ENCODE data around the gene SART3. TPM values are rescaled to one million over a fixed set of nuclear protein-coding genes. Genes with fewer than 3 reads are reported as not detected.
"Not testable (repeated sequence)": the region's sequence is repeated elsewhere in the genome, so short reads cannot be mapped to it uniquely, and the experiment has no call there.

SART3 gene
- total and polyA plus RNA-seq, 9 donors, result 27.9 to 55.3 (median 46.8) TPM

GRCh38 chr12:108591267-108591980, 30.5 kb upstream of the SART3 start:
- peak in 1 of 5 donors; percentile 32 for DNase-seq
- intact Hi-C loops (cut with DNase I), result no loop called here
- Histone ChIP-seq H3K4me3 (no peak overlapping the region), H3K4me1 (ENCODE audit: insufficient read depth) (no peaks in the 10 kb centered on the region), H3K27me3 (no peaks in the 10 kb centered on the region), H3K27ac (no peak overlapping the region), H3K36me3 (no peaks in the 10 kb centered on the region), H3K9me3 (no peaks in the 10 kb centered on the region)
- 87 to 91% (median 90%) methylated on average over 22 of the region's 22 CpGs for WGBS, 3 donors
- TF ChIP-seq POLR2A (IDR thresholded peaks at IDR 0.05), result no peak

- H3K36me3 ChIP-seq, result not testable (repeated sequence)
- 94 to 97% (median 97%) methylated on average over 9 of the region's 9 CpGs for WGBS, 3 donors
Observed at GRCh38 chr12:108590463-108590862, 29.5 kb upstream of the SART3 start.

GRCh38 chr12:108589840-108590229, 28.9 kb upstream of the SART3 start:
- Histone ChIP-seq H3K4me3 (no peak overlapping the region), H3K27me3 (no peaks in the 10 kb centered on the region), H3K27ac (no peak overlapping the region), H3K36me3 (no peaks in the 10 kb centered on the region), H3K4me1 (ENCODE audit: insufficient read depth) (no peaks in the 10 kb centered on the region), H3K9me3 (no peaks in the 10 kb centered on the region)
- intact Hi-C loops (cut with DNase I), result no loop called here
- no peak for TF ChIP-seq POLR2A (IDR thresholded peaks at IDR 0.05)
- no peak for TF ChIP-seq EP300 (IDR thresholded peaks at IDR 0.05)
- TF ChIP-seq CTCF (IDR thresholded peaks at IDR 0.05), result no peak
- 71 to 83% (median 77%) methylated on average over 5 to 7 of the region's 7 CpGs for WGBS, 3 donors
- DNase-seq, result no peak

More at GRCh38 chr12:108590463-108590862, 29.5 kb upstream of the SART3 start:
- DNase-seq; H3K4me1 ChIP-seq (ENCODE audit: insufficient read depth); H3K4me3 ChIP-seq; H3K9me3 ChIP-seq; H3K27me3 ChIP-seq; H3K27ac ChIP-seq; intact Hi-C loops (cut with DNase I): not testable (repeated sequence)

- Histone ChIP-seq H3K4me1 (ENCODE audit: insufficient read depth) (no peaks in the 10 kb centered on the region), H3K27me3 (no peaks in the 10 kb centered on the region), H3K27ac (no peak overlapping the region), H3K9me3 (no peaks in the 10 kb centered on the region), H3K36me3 (no peaks in the 10 kb centered on the region), H3K4me3 (no peak overlapping the region)
- TF ChIP-seq CTCF (IDR thresholded peaks at IDR 0.05), result no peak
- TF ChIP-seq POLR2A (IDR thresholded peaks at IDR 0.05), result no peak
- TF ChIP-seq EP300 (IDR thresholded peaks at IDR 0.05), result no peak
- intact Hi-C loops (cut with DNase I), result no loop called here
- DNase-seq, result peak in 2 of 5 donors; percentile 46 to 59
- WGBS, 3 donors, result 10 to 17% (median 17%) methylated on average over 15 of the region's 15 CpGs
Observed at GRCh38 chr12:108589028-108589839, 28.3 kb upstream of the SART3 start.

GRCh38 chr12:108587826-108588225, 26.9 kb upstream of the SART3 start:
- intact Hi-C loops (cut with DNase I), result no loop called here
- H3K27ac ChIP-seq, result no peak overlapping the region
- TF ChIP-seq CTCF (IDR thresholded peaks at IDR 0.05) (no peak), POLR2A (IDR thresholded peaks at IDR 0.05) (no peak), EP300 (IDR thresholded peaks at IDR 0.05) (no peak)
- H3K27me3 ChIP-seq, result no peaks in the 10 kb centered on the region
- H3K4me1 ChIP-seq (ENCODE audit: insufficient read depth), result no peaks in the 10 kb centered on the region
- no peak overlapping the region for H3K4me3 ChIP-seq
- DNase-seq, result no peak
- no peaks in the 10 kb centered on the region for H3K9me3 ChIP-seq
- WGBS, 3 donors, result 73 to 88% (median 76%) methylated on average over 4 of the region's 4 CpGs
- H3K36me3 ChIP-seq, result no peaks in the 10 kb centered on the region
